HL-60 (cell line): ENCODE measurements around the gene NEK10.

Source experiments
- DNase-seq, 2 experiments: peaks; one replicate each; pipeline ENCODE4 v3.0.0-alpha.2; 2010 to 2020; ENCODE audit warnings: low read depth in 1 of 2, low spot score in 1 of 2
- H3K27ac ChIP-seq: fragments of 250-450 bp; sonication (Bioruptor Pico); replicated peaks from 2 replicates; pipeline ENCODE4 v1.5.1; 2020; ENCODE audit warnings: mild to moderate bottlenecking, moderate library complexity
- H3K27me3 ChIP-seq: fragments of 250-450 bp; sonication (Bioruptor Pico); 2 replicates; pipeline ENCODE4 v1.5.1; 2021; ENCODE audit warnings: mild to moderate bottlenecking, moderate library complexity; ENCODE audit not compliant: insufficient read depth, poor library complexity, severe bottlenecking
- H3K4me3 ChIP-seq: replicated peaks from 2 replicates; pipeline ENCODE4 v1.5.1; 2011; ENCODE audit warnings: mild to moderate bottlenecking, control low read depth, low read length; ENCODE audit not compliant: insufficient read depth
- GABPA ChIP-seq: IDR thresholded peaks from 2 replicates; pipeline ENCODE4 v1.6.1; 2012; ENCODE audit warnings: low read depth
- POLR2AphosphoS5 ChIP-seq: IDR thresholded peaks from 2 replicates; pipeline ENCODE4 v1.6.1; 2012; ENCODE audit warnings: low read depth
- REST ChIP-seq: IDR thresholded peaks from 2 replicates; pipeline ENCODE4 v1.6.1; 2012; ENCODE audit warnings: low read depth; ENCODE audit not compliant: insufficient replicate concordance
- SPI1 ChIP-seq: IDR thresholded peaks from 2 replicates; pipeline ENCODE4 v1.6.1; 2012; ENCODE audit warnings: low read depth, mild to moderate bottlenecking, borderline replicate concordance
- TF ChIP-seq, protein P1 (sequence below): IDR thresholded peaks from one replicate; pipeline ENCODE4 v1.5.1; 2011; ENCODE audit warnings: low read length, control low read depth, inconsistent platforms; ENCODE audit not compliant: insufficient read depth

Gene NEK10

GRCh38 chr3:27219127-27219845, 149.9 kb downstream of the NEK10 start:
- Histone ChIP-seq H3K27me3 (no peaks in the 10 kb centered on the region), H3K27ac (no peak overlapping the region)

DNA sequence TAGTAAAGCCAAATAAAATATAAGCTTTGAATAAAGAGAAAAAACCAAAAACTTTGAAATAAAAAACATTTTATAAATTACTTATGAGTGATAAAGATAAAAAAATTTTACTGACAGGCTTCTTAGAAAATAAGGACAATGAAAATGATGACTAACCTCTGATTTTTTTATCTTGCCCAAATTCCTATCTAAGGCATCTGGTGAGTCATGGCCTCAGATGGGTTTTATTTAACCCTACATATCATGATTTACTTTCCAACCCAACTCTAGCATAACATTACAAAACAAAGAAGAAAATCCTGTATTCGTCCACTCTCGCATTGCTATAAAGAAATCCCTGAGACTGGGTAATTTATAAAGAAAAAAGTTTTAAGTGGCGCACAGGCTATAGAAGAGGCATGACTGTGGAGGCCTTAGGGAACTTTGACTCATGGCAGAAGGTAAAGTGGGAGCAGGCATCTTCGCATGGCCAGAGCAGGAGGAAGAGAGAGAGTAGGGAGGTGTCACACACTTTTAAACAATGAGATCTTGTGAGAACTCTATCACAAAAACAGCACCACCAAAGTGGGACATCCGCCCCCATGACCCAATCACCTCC, 152.1 kb downstream of the NEK10 start:
- Histone ChIP-seq H3K4me3 (no peak overlapping the region), H3K27ac (no peak overlapping the region), H3K27me3 (no peaks in the 10 kb centered on the region)
- no peak for DNase-seq
- TF ChIP-seq, protein P1, sequence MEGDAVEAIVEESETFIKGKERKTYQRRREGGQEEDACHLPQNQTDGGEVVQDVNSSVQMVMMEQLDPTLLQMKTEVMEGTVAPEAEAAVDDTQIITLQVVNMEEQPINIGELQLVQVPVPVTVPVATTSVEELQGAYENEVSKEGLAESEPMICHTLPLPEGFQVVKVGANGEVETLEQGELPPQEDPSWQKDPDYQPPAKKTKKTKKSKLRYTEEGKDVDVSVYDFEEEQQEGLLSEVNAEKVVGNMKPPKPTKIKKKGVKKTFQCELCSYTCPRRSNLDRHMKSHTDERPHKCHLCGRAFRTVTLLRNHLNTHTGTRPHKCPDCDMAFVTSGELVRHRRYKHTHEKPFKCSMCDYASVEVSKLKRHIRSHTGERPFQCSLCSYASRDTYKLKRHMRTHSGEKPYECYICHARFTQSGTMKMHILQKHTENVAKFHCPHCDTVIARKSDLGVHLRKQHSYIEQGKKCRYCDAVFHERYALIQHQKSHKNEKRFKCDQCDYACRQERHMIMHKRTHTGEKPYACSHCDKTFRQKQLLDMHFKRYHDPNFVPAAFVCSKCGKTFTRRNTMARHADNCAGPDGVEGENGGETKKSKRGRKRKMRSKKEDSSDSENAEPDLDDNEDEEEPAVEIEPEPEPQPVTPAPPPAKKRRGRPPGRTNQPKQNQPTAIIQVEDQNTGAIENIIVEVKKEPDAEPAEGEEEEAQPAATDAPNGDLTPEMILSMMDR, result no peak
- no peak for TF ChIP-seq GABPA

More at GRCh38 chr3:27219127-27219845, 149.9 kb downstream of the NEK10 start:
- TF ChIP-seq GABPA (no peak), REST (no peak), POLR2AphosphoS5 (no peak), SPI1 (no peak)
- TF ChIP-seq, protein P1, result no peak
- DNase-seq, result no peak
- H3K4me3 ChIP-seq, result no peak overlapping the region

DNA sequence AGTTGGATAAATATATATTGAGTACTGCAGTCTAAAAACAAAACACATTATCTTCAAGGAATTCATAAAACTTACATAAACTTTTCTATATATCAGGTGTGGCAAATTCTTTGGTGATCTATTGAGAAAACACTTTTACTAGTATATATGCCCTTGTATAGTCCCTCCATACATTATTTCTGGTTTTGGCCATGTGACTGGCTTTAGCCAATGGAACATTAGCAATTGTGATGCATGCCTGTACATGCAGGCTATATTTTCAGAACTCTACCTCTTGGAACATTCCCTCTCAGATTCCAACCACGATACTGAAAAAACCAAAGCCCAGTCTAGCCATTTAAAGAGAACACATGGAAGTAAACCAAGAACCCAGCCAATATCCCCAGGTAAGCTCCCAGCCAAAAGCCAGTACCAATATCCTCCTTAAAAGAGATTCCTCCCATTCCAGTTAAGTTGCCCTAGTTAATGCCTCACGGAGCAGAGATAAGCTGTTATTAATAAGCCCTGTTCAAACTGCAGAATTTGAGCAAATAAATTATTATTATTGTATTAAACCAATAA, 152.8 kb downstream of the NEK10 start:
- no peak overlapping the region for H3K4me3 ChIP-seq
- TF ChIP-seq, protein P1, result no peak
- no peak for TF ChIP-seq GABPA
- TF ChIP-seq SPI1, result no peak
- no peak for TF ChIP-seq POLR2AphosphoS5
- no peak for TF ChIP-seq REST
- no peak overlapping the region for H3K27ac ChIP-seq
- H3K27me3 ChIP-seq, result no peaks in the 10 kb centered on the region
- DNase-seq, result no peak
